PFSK-1 (cell line): Measurements from ENCODE around the gene TGIF2.

ENCODE experiments used
- FOXP2 ChIP-seq: optimal IDR thresholded peaks from 2 replicates; pipeline ENCODE3; 2011; ENCODE audit warnings: borderline replicate concordance, control low read depth, inconsistent platforms; ENCODE audit not compliant: insufficient read depth; ENCODE audit errors: extremely low read length, extremely low read depth
- TAF1 ChIP-seq: IDR thresholded peaks from 2 replicates; pipeline ENCODE4 v1.6.1; 2012; ENCODE audit warnings: low read length, control low read depth, borderline replicate concordance; ENCODE audit not compliant: insufficient read depth

GRCh38 chr20:36562724-36563123 lies 10.7 kb upstream of the TGIF2 start:
- TF ChIP-seq FOXP2 (no peak), TAF1 (no peak)
